HCT116 (cell line): ENCODE measurements around the gene TXNDC15.

ENCODE experiments used
- CEBPB ChIP-seq: IDR thresholded peaks from 2 replicates; pipeline ENCODE4 v1.6.1; 2012; ENCODE audit warnings: low read depth
- CTCF ChIP-seq, 3 experiments: fragments of 200-600 bp in 1 of 3; sonication (generic) in 1 of 3; IDR thresholded peaks in 2 of 3; conservative IDR thresholded peaks in 1 of 3; 2 replicates each; pipeline ENCODE4 v1.5.1; 2012 to 2017; ENCODE audit warnings: low read depth in 2 of 3, low read length in 2 of 3, antibody characterized with exemption in 1 of 3, borderline replicate concordance in 1 of 3, control low read depth in 1 of 3, mild to moderate bottlenecking in 1 of 3, mixed read lengths in 1 of 3, mixed run types in 1 of 3, moderate library complexity in 1 of 3; ENCODE audit not compliant: insufficient read depth in 1 of 3
- POLR2AphosphoS5 ChIP-seq: IDR thresholded peaks from 2 replicates; pipeline ENCODE4 v1.6.1; 2011; ENCODE audit warnings: mild to moderate bottlenecking, low read depth, low read length, moderate library complexity

GRCh38 chr5:134943547-134943946 lies 69.4 kb downstream of the TXNDC15 start:
- no peak for TF ChIP-seq CTCF (IDR thresholded peaks at IDR 0.05 in 2 of 3, conservative IDR thresholded peaks at IDR 0.05 in 1 of 3; ENCODE audit: borderline replicate concordance in 1 of 3, insufficient read depth in 1 of 3, low read depth in 2 of 3, low read length in 2 of 3)
- no peak for TF ChIP-seq POLR2AphosphoS5
- no peak for TF ChIP-seq CEBPB
